Coronary artery (tissue), 2 donors: ENCODE measurements around the gene ADGRL3.

Source experiments
- DNase-seq: peaks from one replicate; pipeline ENCODE4 v3.0.0-alpha.2; 2017; ENCODE audit warnings: low spot score
- H3K27ac ChIP-seq, 2 donors: fragments of 200-600 bp; sonication (generic); one replicate each; pipeline ENCODE4 v1.5.1; 2016 to 2019
- H3K4me3 ChIP-seq: fragments of 200-600 bp; sonication (generic); 2 replicates; pipeline ENCODE4 v1.5.1; 2016; ENCODE audit warnings: mild to moderate bottlenecking, moderate library complexity
- CTCF ChIP-seq: fragments of 200-600 bp; sonication (generic); IDR thresholded peaks from one replicate; pipeline ENCODE4 v1.5.1; 2019; ENCODE audit warnings: antibody characterized with exemption

ADGRL3 gene

GRCh38 chr4:61462451-61463326, 262.6 kb downstream of the ADGRL3 start:
- Histone ChIP-seq H3K27ac (no peak overlapping the region), H3K4me3 (no peak overlapping the region)
- no peak for TF ChIP-seq CTCF
- no peak for DNase-seq

- Histone ChIP-seq H3K27ac (no peak overlapping the region), H3K4me3 (no peak overlapping the region)
- TF ChIP-seq CTCF = no peak
- no peak for DNase-seq
Observed at GRCh38 chr4:61468024-61468720, 268.0 kb downstream of the ADGRL3 start.

- H3K4me3 ChIP-seq = no peak overlapping the region
- DNase-seq = no peak
- H3K27ac ChIP-seq = no peak overlapping the region
- no peak for TF ChIP-seq CTCF
Observed at GRCh38 chr4:61473306-61473705, 273.2 kb downstream of the ADGRL3 start.

GRCh38 chr4:61478340-61478739, 278.2 kb downstream of the ADGRL3 start:
- Histone ChIP-seq H3K27ac (no peak overlapping the region), H3K4me3 (no peak overlapping the region)
- TF ChIP-seq CTCF = no peak
- DNase-seq = no peak

GRCh38 chr4:61485056-61485455, 284.9 kb downstream of the ADGRL3 start:
- no peak for DNase-seq
- H3K4me3 ChIP-seq = no peak overlapping the region
- no peak overlapping the region for H3K27ac ChIP-seq
- TF ChIP-seq CTCF = no peak

GRCh38 chr4:61489927-61490326, 289.8 kb downstream of the ADGRL3 start:
- Histone ChIP-seq H3K4me3 (no peak overlapping the region), H3K27ac (no peak overlapping the region)
- DNase-seq = no peak
- TF ChIP-seq CTCF = no peak
